H1 (cell line): ENCODE measurements around the gene IL6R.

ENCODE experiments used
- BACH1 ChIP-seq: IDR thresholded peaks from 2 replicates; pipeline ENCODE4 v1.6.1; 2012; ENCODE audit warnings: low read length, improper control_type of control experiment
- BCL11A ChIP-seq, 2 experiments: IDR thresholded peaks; one replicate each; pipeline ENCODE4 v1.6.1; 2011; ENCODE audit warnings: low read depth in 2 of 2, low read length in 2 of 2, mild to moderate bottlenecking in 2 of 2
- EP300 ChIP-seq, 2 experiments: IDR thresholded peaks; 1 replicate in 1 of 2; 2 replicates in 1 of 2; pipeline ENCODE4 v1.6.1; 2011 to 2012; ENCODE audit warnings: low read depth in 2 of 2, low read length in 2 of 2, mild to moderate bottlenecking in 2 of 2, borderline replicate concordance in 1 of 2, inconsistent platforms in 1 of 2, moderate library complexity in 1 of 2
- FOSL1 ChIP-seq: IDR thresholded peaks from 2 replicates; pipeline ENCODE4 v1.6.1; 2011; ENCODE audit warnings: mild to moderate bottlenecking, low read depth, low read length, moderate library complexity; ENCODE audit not compliant: insufficient read depth
- POLR2A ChIP-seq, 2 experiments: IDR thresholded peaks; 1 replicate in 1 of 2; 2 replicates in 1 of 2; pipeline ENCODE4 v1.6.1; 2011; ENCODE audit warnings: low read depth in 2 of 2, low read length in 2 of 2, mild to moderate bottlenecking in 2 of 2; ENCODE audit errors: control extremely low read depth in 1 of 2
- POLR2AphosphoS5 ChIP-seq: IDR thresholded peaks from 2 replicates; pipeline ENCODE4 v1.6.1; 2011; ENCODE audit warnings: low read depth, low read length
- RFX5 ChIP-seq: IDR thresholded peaks from 2 replicates; pipeline ENCODE4 v1.6.1; 2011; ENCODE audit warnings: low read depth, low read length, improper control_type of control experiment, borderline replicate concordance
- SIN3A ChIP-seq, 2 experiments: IDR thresholded peaks in 1 of 2; conservative IDR thresholded peaks in 1 of 2; 2 replicates each; pipeline ENCODE4 v1.6.1; 2011 to 2012; ENCODE audit warnings: low read length in 2 of 2, improper control_type of control experiment in 1 of 2, low read depth in 1 of 2, mild to moderate bottlenecking in 1 of 2
- TAF1 ChIP-seq: IDR thresholded peaks from 2 replicates; pipeline ENCODE4 v1.6.1; 2011; ENCODE audit warnings: mild to moderate bottlenecking, low read depth, low read length
- TAF7 ChIP-seq: optimal IDR thresholded peaks from 2 replicates; pipeline ENCODE3; 2011; ENCODE audit warnings: low read depth, mild to moderate bottlenecking, inconsistent platforms, low read length, moderate library complexity, borderline replicate concordance
- TCF12 ChIP-seq: IDR thresholded peaks from 2 replicates; pipeline ENCODE4 v1.6.1; 2011; ENCODE audit warnings: low read depth, mild to moderate bottlenecking, low read length
- YY1 ChIP-seq: IDR thresholded peaks from 2 replicates; pipeline ENCODE4 v1.6.1; 2011; ENCODE audit warnings: low read depth, mild to moderate bottlenecking, low read length
- TF ChIP-seq, protein P1 (sequence below), 3 experiments: IDR thresholded peaks; 1 replicate in 2 of 3; 2 replicates in 1 of 3; pipeline versions ENCODE4 v1.5.1 to v1.6.1; 2011; ENCODE audit warnings: low read length in 3 of 3, mild to moderate bottlenecking in 3 of 3, inconsistent platforms in 2 of 3, low read depth in 1 of 3, moderate library complexity in 1 of 3; ENCODE audit not compliant: insufficient read depth in 1 of 3; ENCODE audit errors: control extremely low read depth in 1 of 3
- TF ChIP-seq, protein P2 (sequence below): IDR thresholded peaks from 2 replicates; pipeline ENCODE4 v1.6.1; 2011; ENCODE audit warnings: low read length, improper control_type of control experiment

DNA sequence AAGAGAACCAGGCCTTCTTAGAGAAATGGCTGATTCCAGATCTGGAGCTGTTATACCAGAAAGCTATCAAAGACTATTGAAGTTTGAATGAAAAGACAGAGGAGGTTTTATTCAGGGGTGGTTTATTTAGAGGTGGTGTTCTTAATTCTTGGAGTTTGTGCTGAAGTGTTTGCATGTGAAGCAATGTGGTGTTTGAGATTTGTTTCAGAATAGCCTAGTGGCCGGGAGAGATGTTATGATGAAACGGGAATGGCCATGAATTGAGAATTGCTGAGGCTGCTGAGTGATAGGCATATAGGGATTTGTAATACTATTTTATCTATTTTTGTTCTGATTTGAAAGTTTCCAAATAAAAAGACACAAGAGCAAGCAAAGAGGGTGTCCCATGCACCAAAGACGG, 107.6 kb downstream of the IL6R start:
- TF ChIP-seq TAF7: no peak
- TF ChIP-seq, protein P1, sequence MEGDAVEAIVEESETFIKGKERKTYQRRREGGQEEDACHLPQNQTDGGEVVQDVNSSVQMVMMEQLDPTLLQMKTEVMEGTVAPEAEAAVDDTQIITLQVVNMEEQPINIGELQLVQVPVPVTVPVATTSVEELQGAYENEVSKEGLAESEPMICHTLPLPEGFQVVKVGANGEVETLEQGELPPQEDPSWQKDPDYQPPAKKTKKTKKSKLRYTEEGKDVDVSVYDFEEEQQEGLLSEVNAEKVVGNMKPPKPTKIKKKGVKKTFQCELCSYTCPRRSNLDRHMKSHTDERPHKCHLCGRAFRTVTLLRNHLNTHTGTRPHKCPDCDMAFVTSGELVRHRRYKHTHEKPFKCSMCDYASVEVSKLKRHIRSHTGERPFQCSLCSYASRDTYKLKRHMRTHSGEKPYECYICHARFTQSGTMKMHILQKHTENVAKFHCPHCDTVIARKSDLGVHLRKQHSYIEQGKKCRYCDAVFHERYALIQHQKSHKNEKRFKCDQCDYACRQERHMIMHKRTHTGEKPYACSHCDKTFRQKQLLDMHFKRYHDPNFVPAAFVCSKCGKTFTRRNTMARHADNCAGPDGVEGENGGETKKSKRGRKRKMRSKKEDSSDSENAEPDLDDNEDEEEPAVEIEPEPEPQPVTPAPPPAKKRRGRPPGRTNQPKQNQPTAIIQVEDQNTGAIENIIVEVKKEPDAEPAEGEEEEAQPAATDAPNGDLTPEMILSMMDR (IDR thresholded peaks at IDR 0.05; ENCODE audit: control extremely low read depth in 1 of 3, insufficient read depth in 1 of 3, low read depth in 1 of 3, low read length in 3 of 3): no peak
- no peak for TF ChIP-seq POLR2A (IDR thresholded peaks at IDR 0.05; ENCODE audit: control extremely low read depth in 1 of 2, low read depth in 2 of 2, low read length in 2 of 2)
- TF ChIP-seq EP300 (IDR thresholded peaks at IDR 0.05; ENCODE audit: borderline replicate concordance in 1 of 2, low read depth in 2 of 2, low read length in 2 of 2): no peak
- TF ChIP-seq TAF1: no peak
- no peak for TF ChIP-seq SIN3A (conservative IDR thresholded peaks at IDR 0.05 in 1 of 2, IDR thresholded peaks at IDR 0.05 in 1 of 2; ENCODE audit: low read depth in 1 of 2, low read length in 2 of 2)
- TF ChIP-seq BACH1: no peak
- TF ChIP-seq FOSL1: no peak
- TF ChIP-seq, protein P2, sequence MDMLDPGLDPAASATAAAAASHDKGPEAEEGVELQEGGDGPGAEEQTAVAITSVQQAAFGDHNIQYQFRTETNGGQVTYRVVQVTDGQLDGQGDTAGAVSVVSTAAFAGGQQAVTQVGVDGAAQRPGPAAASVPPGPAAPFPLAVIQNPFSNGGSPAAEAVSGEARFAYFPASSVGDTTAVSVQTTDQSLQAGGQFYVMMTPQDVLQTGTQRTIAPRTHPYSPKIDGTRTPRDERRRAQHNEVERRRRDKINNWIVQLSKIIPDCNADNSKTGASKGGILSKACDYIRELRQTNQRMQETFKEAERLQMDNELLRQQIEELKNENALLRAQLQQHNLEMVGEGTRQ: no peak
- no peak for TF ChIP-seq BCL11A (IDR thresholded peaks at IDR 0.05; ENCODE audit: low read depth in 2 of 2, low read length in 2 of 2)
- no peak for TF ChIP-seq TCF12
- no peak for TF ChIP-seq POLR2AphosphoS5
- TF ChIP-seq RFX5: no peak
- no peak for TF ChIP-seq YY1
